ENCODE data around the gene EFS.
"Not testable (repeated sequence)": the region's sequence is repeated elsewhere in the genome, so short reads cannot be mapped to it uniquely, and the experiment has no call there.

EFS gene

GRCh38 chr14:23326491-23327332 lies 38.3 kb downstream of the EFS start:
- H3K4me1 ChIP-seq = peaks cover 7% of the 10 kb centered on the region
- no peak overlapping the region for H3K4me2 ChIP-seq (ENCODE audit: low read length)
- no peak overlapping the region for H3K4me3 ChIP-seq (ENCODE audit: low read depth, low read length)
- H3K27me3 ChIP-seq (ENCODE audit: control insufficient read depth, insufficient read depth, low read length) = no peaks in the 10 kb centered on the region
- H3K9me3 ChIP-seq (ENCODE audit: control insufficient read depth, low read length) = no peaks in the 10 kb centered on the region
- peaks cover 7% of the 10 kb centered on the region for H3K79me2 ChIP-seq
- H3K9ac ChIP-seq = no peak overlapping the region
- H3K36me3 ChIP-seq (ENCODE audit: control insufficient read depth, insufficient read depth, low read length) = no peaks in the 10 kb centered on the region
- H2AFZ ChIP-seq = no peak overlapping the region
- TF ChIP-seq, protein P1, sequence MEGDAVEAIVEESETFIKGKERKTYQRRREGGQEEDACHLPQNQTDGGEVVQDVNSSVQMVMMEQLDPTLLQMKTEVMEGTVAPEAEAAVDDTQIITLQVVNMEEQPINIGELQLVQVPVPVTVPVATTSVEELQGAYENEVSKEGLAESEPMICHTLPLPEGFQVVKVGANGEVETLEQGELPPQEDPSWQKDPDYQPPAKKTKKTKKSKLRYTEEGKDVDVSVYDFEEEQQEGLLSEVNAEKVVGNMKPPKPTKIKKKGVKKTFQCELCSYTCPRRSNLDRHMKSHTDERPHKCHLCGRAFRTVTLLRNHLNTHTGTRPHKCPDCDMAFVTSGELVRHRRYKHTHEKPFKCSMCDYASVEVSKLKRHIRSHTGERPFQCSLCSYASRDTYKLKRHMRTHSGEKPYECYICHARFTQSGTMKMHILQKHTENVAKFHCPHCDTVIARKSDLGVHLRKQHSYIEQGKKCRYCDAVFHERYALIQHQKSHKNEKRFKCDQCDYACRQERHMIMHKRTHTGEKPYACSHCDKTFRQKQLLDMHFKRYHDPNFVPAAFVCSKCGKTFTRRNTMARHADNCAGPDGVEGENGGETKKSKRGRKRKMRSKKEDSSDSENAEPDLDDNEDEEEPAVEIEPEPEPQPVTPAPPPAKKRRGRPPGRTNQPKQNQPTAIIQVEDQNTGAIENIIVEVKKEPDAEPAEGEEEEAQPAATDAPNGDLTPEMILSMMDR (IDR thresholded peaks at IDR 0.05) = no peak
- H3K27ac ChIP-seq = no peak overlapping the region

GRCh38 chr14:23325746-23326145 lies 39.2 kb downstream of the EFS start:
- H3K79me2 ChIP-seq; H3K27me3 ChIP-seq (ENCODE audit: control insufficient read depth, insufficient read depth, low read length); H3K4me1 ChIP-seq; H3K9me3 ChIP-seq (ENCODE audit: control insufficient read depth, low read length); H3K36me3 ChIP-seq (ENCODE audit: control insufficient read depth, insufficient read depth, low read length); H2AFZ ChIP-seq; H3K27ac ChIP-seq; H3K4me3 ChIP-seq (ENCODE audit: low read depth, low read length); H3K9ac ChIP-seq; H3K4me2 ChIP-seq (ENCODE audit: low read length): not testable (repeated sequence)

- H3K79me2 ChIP-seq = peaks cover 7% of the 10 kb centered on the region
- no peaks in the 10 kb centered on the region for H3K27me3 ChIP-seq (ENCODE audit: control insufficient read depth, insufficient read depth, low read length)
- no peak overlapping the region for H3K9ac ChIP-seq
- H3K9me3 ChIP-seq (ENCODE audit: control insufficient read depth, low read length) = no peaks in the 10 kb centered on the region
- no peak overlapping the region for H3K27ac ChIP-seq
- H3K4me1 ChIP-seq = peaks cover 12% of the 10 kb centered on the region
- H3K4me3 ChIP-seq (ENCODE audit: low read depth, low read length) = no peak overlapping the region
- H3K36me3 ChIP-seq (ENCODE audit: control insufficient read depth, insufficient read depth, low read length) = no peaks in the 10 kb centered on the region
- H2AFZ ChIP-seq = no peak overlapping the region
- TF ChIP-seq, protein P1 (IDR thresholded peaks at IDR 0.05) = no peak
- H3K4me2 ChIP-seq (ENCODE audit: low read length) = no peak overlapping the region
Measured at GRCh38 chr14:23324993-23325392, 40.0 kb downstream of the EFS start.

DNA sequence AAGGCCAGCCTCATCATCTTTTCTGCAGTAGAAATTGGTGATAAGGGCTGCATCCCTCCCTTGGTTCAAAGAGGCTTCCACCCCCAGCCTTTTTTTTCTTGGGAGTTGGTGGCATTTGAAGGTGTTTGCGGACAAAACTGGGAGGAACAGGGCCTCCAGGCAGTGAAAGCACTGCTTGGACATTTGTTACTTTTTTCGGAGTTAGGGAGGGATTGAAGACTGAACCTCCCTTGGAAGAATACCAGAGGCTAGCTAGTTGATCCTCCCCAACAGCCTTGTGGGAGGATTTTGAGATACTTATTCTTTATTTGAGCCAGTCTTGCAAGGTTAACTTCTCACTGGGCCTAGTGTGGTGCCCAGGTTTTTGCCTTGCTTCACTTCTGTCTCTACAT lies 40.5 kb downstream of the EFS start:
- Histone ChIP-seq H3K4me2 (ENCODE audit: low read length) (no peak overlapping the region), H3K27ac (no peak overlapping the region), H3K9ac (no peak overlapping the region), H3K4me3 (ENCODE audit: low read depth, low read length) (no peak overlapping the region), H3K4me1 (peaks cover 12% of the 10 kb centered on the region), H3K27me3 (ENCODE audit: control insufficient read depth, insufficient read depth, low read length) (no peaks in the 10 kb centered on the region), H3K79me2 (peaks cover 7% of the 10 kb centered on the region), H3K9me3 (ENCODE audit: control insufficient read depth, low read length) (no peaks in the 10 kb centered on the region), H3K36me3 (ENCODE audit: control insufficient read depth, insufficient read depth, low read length) (no peaks in the 10 kb centered on the region), H2AFZ (no peak overlapping the region)
- TF ChIP-seq, protein P1 (IDR thresholded peaks at IDR 0.05) = no peak

DNA sequence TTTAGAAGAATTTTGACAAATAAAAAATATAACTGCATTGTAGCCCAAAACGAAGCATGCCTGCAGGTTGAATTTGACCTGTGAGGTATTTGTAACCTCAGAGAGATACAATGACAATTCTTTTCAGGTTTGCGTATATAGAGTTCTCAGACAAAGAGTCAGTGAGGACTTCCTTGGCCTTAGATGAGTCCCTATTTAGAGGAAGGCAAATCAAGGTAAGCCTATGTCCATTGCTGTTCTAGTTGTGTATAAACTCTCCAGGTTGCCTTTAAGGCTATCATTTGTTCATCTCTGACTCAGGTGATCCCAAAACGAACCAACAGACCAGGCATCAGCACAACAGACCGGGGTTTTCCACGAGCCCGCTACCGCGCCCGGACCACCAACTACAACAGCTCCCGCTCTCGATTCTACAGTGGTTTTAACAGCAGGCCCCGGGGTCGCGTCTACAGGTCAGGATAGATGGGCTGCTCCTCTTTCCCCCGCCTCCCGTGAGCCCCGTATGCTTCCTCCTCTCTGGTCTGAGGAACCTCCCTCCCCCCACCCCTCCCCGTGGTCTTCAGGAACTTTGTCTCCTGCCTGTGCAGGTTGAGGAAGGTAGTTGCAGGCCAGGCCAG lies 41.0 kb downstream of the EFS start:
- no peak overlapping the region for H3K9ac ChIP-seq
- TF ChIP-seq, protein P1 (IDR thresholded peaks at IDR 0.05) = no peak
- H2AFZ ChIP-seq = no peak overlapping the region
- H3K4me3 ChIP-seq (ENCODE audit: low read depth, low read length) = no peak overlapping the region
- H3K27me3 ChIP-seq (ENCODE audit: control insufficient read depth, insufficient read depth, low read length) = no peaks in the 10 kb centered on the region
- H3K9me3 ChIP-seq (ENCODE audit: control insufficient read depth, low read length) = no peaks in the 10 kb centered on the region
- no peak overlapping the region for H3K27ac ChIP-seq
- no peak overlapping the region for H3K4me2 ChIP-seq (ENCODE audit: low read length)
- H3K79me2 ChIP-seq = peaks cover 7% of the 10 kb centered on the region
- H3K4me1 ChIP-seq = peaks cover 12% of the 10 kb centered on the region
- H3K36me3 ChIP-seq (ENCODE audit: control insufficient read depth, insufficient read depth, low read length) = no peaks in the 10 kb centered on the region

Data from parathyroid adenoma (tissue), 2 donors.